HG03025 (cell line): ENCODE measurements around the gene COL7A1.
A peak's percentile ranks its signal among the peaks of the same experiment; 100 is the strongest.

ENCODE experiments used
- ATAC-seq: cut with Tn5 transposase; IDR thresholded peaks from one replicate; pipeline ENCODE4 v1.9.1; 2021; ENCODE audit warnings: mild to moderate bottlenecking, moderate library complexity; ENCODE audit not compliant: unreplicated experiment, low FRiP score

Gene COL7A1

GRCh38 chr3:48619541-48620524, 24.7 kb upstream of the COL7A1 start:
- ATAC-seq, result no peak

GRCh38 chr3:48617559-48617958, 22.4 kb upstream of the COL7A1 start:
- ATAC-seq, result no peak

- ATAC-seq, result no peak
These were observed 18.9 kb upstream of the COL7A1 start for GRCh38 chr3:48614044-48614443.

- no peak for ATAC-seq
These were observed 17.2 kb upstream of the COL7A1 start for GRCh38 chr3:48612309-48612708.

- peak; percentile 94 for ATAC-seq
These were observed 14.2 kb upstream of the COL7A1 start, which contains the start of gene UQCRC1 for GRCh38 chr3:48609088-48610005. UQCRC1 (minus strand) TSS chr3:48609646; CDS start chr3:48609620, 26 bp downstream.

GRCh38 chr3:48607519-48607918, 12.4 kb upstream of the COL7A1 start:
- ATAC-seq, result no peak

GRCh38 chr3:48601622-48601994, 6.5 kb upstream of the COL7A1 start:
- no peak for ATAC-seq

- ATAC-seq, result no peak
These were observed 5.8 kb upstream of the COL7A1 start for GRCh38 chr3:48600711-48601621.

- ATAC-seq, result no peak
These were observed 4.6 kb upstream of the COL7A1 start for GRCh38 chr3:48599509-48600285.

GRCh38 chr3:48599077-48599501, 4.0 kb upstream of the COL7A1 start:
- no peak for ATAC-seq

- no peak for ATAC-seq
These were observed 3.4 kb upstream of the COL7A1 start for GRCh38 chr3:48598323-48599076.

GRCh38 chr3:48597408-48597800, 2.3 kb upstream of the COL7A1 start:
- ATAC-seq, result no peak

- ATAC-seq, result no peak
These were observed 1.7 kb upstream of the COL7A1 start for GRCh38 chr3:48596676-48597407.

- no peak for ATAC-seq
These were observed 1.0 kb upstream of the COL7A1 start for GRCh38 chr3:48596157-48596556.

- no peak for ATAC-seq
These were observed 495 bp upstream of the COL7A1 start for GRCh38 chr3:48595526-48596121.

- ATAC-seq, result no peak
These were observed 596 bp downstream of the COL7A1 start for GRCh38 chr3:48594417-48595049.

GRCh38 chr3:48593337-48593736, 1.8 kb downstream of the COL7A1 start:
- no peak for ATAC-seq
